ENCODE data around the gene CDR2L. TPM values are rescaled to one million over a fixed set of nuclear protein-coding genes. Genes with fewer than 3 reads are reported as not detected.

Gene CDR2L
- total RNA-seq, 1 experiment from 2014 or later, result 3.4 TPM

DNA sequence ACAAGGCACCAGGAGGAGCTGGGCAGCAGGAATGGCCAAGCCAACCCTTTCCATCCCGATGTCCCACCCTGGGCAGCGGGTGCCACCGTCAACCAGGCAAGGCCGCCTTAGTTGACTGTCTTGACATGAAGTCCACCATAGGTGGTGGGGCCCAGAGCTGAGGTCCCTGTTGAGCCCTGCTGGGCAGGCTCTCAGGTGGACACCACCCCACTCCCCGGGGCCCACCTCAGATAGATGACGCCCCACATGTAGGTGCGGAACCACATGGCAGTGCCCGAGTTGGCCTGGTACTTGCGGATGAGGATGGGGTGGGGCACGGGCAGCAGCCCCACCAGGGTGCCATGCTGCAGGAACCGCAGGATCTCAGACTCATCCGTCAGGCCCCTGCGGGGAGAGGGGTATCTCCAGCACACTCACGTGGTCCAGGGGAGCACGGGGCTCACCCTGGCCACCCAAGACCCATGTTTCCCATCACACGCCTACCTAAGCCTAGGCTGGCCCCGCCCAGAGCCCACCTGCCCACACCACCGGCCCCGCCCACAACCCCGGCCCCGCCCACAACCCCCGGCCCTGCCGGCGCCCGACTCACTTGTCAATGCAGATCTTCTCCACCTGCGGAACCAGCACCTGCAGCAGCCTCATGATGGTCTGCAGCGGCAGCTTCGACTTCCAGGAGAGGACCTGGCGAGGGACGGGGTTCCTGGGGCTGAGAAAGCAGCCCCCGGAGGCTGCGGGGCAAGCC lies 35.6 kb upstream of the CDR2L start:
- ChIA-PET CTCF (interaction anchor here (0.6 to 2.6 kb wide), 6 partner anchors 9 to 39 kb away, joined by 3 to 9 read pairs (median 4); partner anchors contain the start of genes OTOP2 and USH1G), POLR2A (no interaction called here)
- DNase-seq (ENCODE audit: unreplicated experiment), result no peak
- no peaks in the 10 kb centered on the region for H3K4me1 Mint-ChIP-seq (ENCODE audit: insufficient read depth, unreplicated experiment)
- no TSS peak for BruUV-seq (replicated peaks)
- H3K36me3 Mint-ChIP-seq (ENCODE audit: insufficient read depth, unreplicated experiment), result no peaks in the 10 kb centered on the region
- H3K27me3 Mint-ChIP-seq (ENCODE audit: insufficient read depth, unreplicated experiment), result no peaks in the 10 kb centered on the region
- no peaks in the 10 kb centered on the region for H3K9me3 Mint-ChIP-seq (ENCODE audit: unreplicated experiment)
- intact Hi-C loops (cut with micrococcal nuclease), result no loop called here
- no peak overlapping the region for H3K4me3 Mint-ChIP-seq (ENCODE audit: unreplicated experiment)
- H3K27ac Mint-ChIP-seq (ENCODE audit: low read depth, unreplicated experiment), result no peak overlapping the region
- TF ChIP-seq, protein P1, sequence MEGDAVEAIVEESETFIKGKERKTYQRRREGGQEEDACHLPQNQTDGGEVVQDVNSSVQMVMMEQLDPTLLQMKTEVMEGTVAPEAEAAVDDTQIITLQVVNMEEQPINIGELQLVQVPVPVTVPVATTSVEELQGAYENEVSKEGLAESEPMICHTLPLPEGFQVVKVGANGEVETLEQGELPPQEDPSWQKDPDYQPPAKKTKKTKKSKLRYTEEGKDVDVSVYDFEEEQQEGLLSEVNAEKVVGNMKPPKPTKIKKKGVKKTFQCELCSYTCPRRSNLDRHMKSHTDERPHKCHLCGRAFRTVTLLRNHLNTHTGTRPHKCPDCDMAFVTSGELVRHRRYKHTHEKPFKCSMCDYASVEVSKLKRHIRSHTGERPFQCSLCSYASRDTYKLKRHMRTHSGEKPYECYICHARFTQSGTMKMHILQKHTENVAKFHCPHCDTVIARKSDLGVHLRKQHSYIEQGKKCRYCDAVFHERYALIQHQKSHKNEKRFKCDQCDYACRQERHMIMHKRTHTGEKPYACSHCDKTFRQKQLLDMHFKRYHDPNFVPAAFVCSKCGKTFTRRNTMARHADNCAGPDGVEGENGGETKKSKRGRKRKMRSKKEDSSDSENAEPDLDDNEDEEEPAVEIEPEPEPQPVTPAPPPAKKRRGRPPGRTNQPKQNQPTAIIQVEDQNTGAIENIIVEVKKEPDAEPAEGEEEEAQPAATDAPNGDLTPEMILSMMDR (IDR thresholded peaks at IDR 0.05; ENCODE audit: unreplicated experiment), result no peak

- no peaks in the 10 kb centered on the region for H3K4me1 Mint-ChIP-seq (ENCODE audit: insufficient read depth, unreplicated experiment)
Observed at GRCh38 chr17:74952431-74953133, 34.9 kb upstream of the CDR2L start.

GRCh38 chr17:74953134-74953687 lies 34.2 kb upstream of the CDR2L start:
- Mint-ChIP-seq H3K9me3 (ENCODE audit: unreplicated experiment) (no peaks in the 10 kb centered on the region), H3K4me1 (ENCODE audit: insufficient read depth, unreplicated experiment) (no peaks in the 10 kb centered on the region), H3K27me3 (ENCODE audit: insufficient read depth, unreplicated experiment) (no peaks in the 10 kb centered on the region), H3K36me3 (ENCODE audit: insufficient read depth, unreplicated experiment) (no peaks in the 10 kb centered on the region), H3K27ac (ENCODE audit: low read depth, unreplicated experiment) (no peak overlapping the region), H3K4me3 (ENCODE audit: unreplicated experiment) (no peak overlapping the region)
- DNase-seq (ENCODE audit: unreplicated experiment), result no peak
- ChIA-PET CTCF (interaction anchor here (0.6 to 2.6 kb wide), 3 partner anchors 20 to 30 kb away, joined by 3 to 9 read pairs (median 4); partner anchors contain the start of genes OTOP2 and USH1G), POLR2A (no interaction called here)
- TF ChIP-seq, protein P1 (IDR thresholded peaks at IDR 0.05; ENCODE audit: unreplicated experiment), result no peak
- no TSS peak for BruUV-seq (replicated peaks)
- intact Hi-C loops (cut with micrococcal nuclease), result no loop called here

More at GRCh38 chr17:74952431-74953133, 34.9 kb upstream of the CDR2L start:
- BruUV-seq (replicated peaks), result no TSS peak
- Mint-ChIP-seq H3K36me3 (ENCODE audit: insufficient read depth, unreplicated experiment) (no peaks in the 10 kb centered on the region), H3K9me3 (ENCODE audit: unreplicated experiment) (no peaks in the 10 kb centered on the region), H3K4me3 (ENCODE audit: unreplicated experiment) (no peak overlapping the region), H3K27me3 (ENCODE audit: insufficient read depth, unreplicated experiment) (no peaks in the 10 kb centered on the region), H3K27ac (ENCODE audit: low read depth, unreplicated experiment) (no peak overlapping the region)
- intact Hi-C loops (cut with micrococcal nuclease), result no loop called here
- TF ChIP-seq, protein P1 (IDR thresholded peaks at IDR 0.05; ENCODE audit: unreplicated experiment), result no peak
- POLR2A ChIA-PET, result no interaction called here
- CTCF ChIA-PET, result interaction anchor here (0.7 to 2.6 kb wide), 4 partner anchors 11 to 32 kb away, joined by 3 to 9 read pairs (median 4); partner anchors contain the start of genes OTOP2 and USH1G
- DNase-seq (ENCODE audit: unreplicated experiment), result no peak

DNA sequence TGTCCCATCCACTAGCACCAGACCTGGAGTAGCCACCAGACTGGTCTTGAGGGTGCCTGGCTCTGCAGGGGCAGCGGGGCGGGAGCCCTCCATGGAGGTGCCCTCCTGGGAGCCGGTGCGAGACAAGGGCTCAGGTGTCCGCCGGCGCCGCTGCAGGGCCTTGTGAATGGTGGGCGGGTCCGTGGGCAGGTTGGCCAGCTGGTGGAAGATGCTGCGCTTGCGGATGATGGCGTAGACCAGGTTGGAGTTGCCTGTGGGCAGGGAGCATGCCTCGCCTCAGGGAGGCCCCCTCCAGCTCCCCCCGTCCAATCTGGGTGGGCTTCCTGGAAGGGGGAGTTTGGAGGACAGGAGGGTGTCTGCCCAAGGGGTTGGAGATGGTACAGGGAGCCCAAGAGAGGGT lies 33.3 kb upstream of the CDR2L start:
- H3K4me3 Mint-ChIP-seq (ENCODE audit: unreplicated experiment), result no peak overlapping the region
- POLR2A ChIA-PET, result no interaction called here
- BruUV-seq (replicated peaks), result no TSS peak
- H3K9me3 Mint-ChIP-seq (ENCODE audit: unreplicated experiment), result no peaks in the 10 kb centered on the region
- intact Hi-C loops (cut with micrococcal nuclease), result no loop called here
- H3K27me3 Mint-ChIP-seq (ENCODE audit: insufficient read depth, unreplicated experiment), result no peaks in the 10 kb centered on the region
- no peak for DNase-seq (ENCODE audit: unreplicated experiment)
- TF ChIP-seq, protein P1 (IDR thresholded peaks at IDR 0.05; ENCODE audit: unreplicated experiment), result no peak
- CTCF ChIA-PET, result interaction anchor here (0.6 to 2.6 kb wide), 2 partner anchors 31 to 1258 kb away, joined by 3 to 9 read pairs; partner anchors contain the start of genes OTOP2 and USH1G
- H3K36me3 Mint-ChIP-seq (ENCODE audit: insufficient read depth, unreplicated experiment), result no peaks in the 10 kb centered on the region
- no peaks in the 10 kb centered on the region for H3K4me1 Mint-ChIP-seq (ENCODE audit: insufficient read depth, unreplicated experiment)
- no peak overlapping the region for H3K27ac Mint-ChIP-seq (ENCODE audit: low read depth, unreplicated experiment)
